ENCODE results near the gene ETV2. TPM values are rescaled to one million over a fixed set of nuclear protein-coding genes. Genes with fewer than 3 reads are reported as not detected.

Gene ETV2
- total and polyA plus RNA-seq, 2 of the 4 experiments (the other 2 are of a cell fraction), result 1.2 TPM; not detected in 1

DNA sequence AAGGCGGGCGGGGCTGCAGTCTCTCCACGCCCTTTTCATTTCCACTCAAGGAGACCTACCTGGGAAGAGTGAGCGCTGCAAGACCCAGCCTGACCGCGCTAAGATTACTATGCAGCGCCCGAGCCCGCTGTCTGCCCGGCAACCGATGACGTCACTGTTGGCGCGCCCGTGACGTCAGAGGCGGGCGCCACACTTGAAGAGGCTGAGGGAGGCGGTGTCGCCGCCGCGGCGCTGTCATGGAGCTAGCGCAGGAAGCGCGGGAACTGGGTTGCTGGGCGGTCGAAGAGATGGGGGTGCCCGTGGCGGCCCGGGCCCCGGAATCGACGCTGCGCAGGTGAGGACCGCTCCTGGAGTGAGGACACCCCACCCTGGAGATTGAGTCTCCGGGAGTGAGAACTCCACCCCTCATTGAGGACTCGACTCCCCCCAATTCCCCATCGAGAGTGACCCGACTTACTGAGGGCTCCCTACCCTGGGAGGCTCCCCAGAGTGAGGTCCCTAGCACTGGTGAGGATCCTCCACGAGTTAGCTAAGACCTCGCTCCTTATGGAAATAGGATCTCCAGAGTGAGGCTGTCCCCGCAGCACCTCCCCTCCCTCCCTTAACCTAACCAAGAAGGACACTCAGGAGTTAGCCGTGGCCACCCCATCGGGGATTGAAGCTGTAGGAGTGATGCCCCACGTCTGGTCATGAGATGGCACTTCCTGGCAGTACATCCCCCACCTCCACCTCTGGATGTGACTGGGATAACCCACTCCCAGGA, 28.8 kb upstream of the ETV2 start, which contains the start of gene HAUS5:
HAUS5 (plus strand) TSS at position 177 of the 763 bp plus-strand sequence; CDS start at position 237, 60 bp downstream.
- no peaks in the 10 kb centered on the region for H3K4me1 ChIP-seq (ENCODE audit: control insufficient read depth, insufficient read depth, low read length)
- peak within 1 kb of the TSS; percentile 79 for H3K4ac ChIP-seq (ENCODE audit: low read depth, low read length)
- H2AFZ ChIP-seq (replicated peaks; ENCODE audit: low read length, poor library complexity), result peak within 1 kb of the TSS; percentile 100
- H3K4me2 ChIP-seq (ENCODE audit: low read depth, low read length), result peak within 1 kb of the TSS; percentile 97
- no peak within 1 kb of the TSS for H3K18ac ChIP-seq (ENCODE audit: low read depth, low read length)
- no peak within 1 kb of the TSS for H2BK5ac ChIP-seq (ENCODE audit: low read depth, low read length, poor library complexity, severe bottlenecking)
- peaks cover 3% of the 10 kb centered on the region; the same call in 1 of the 2 replicates for H3K36me3 ChIP-seq (ENCODE audit: control insufficient read depth, insufficient read depth, low read length)
- no peak within 1 kb of the TSS; the same call in 1 of the 2 replicates for H2BK120ac ChIP-seq (ENCODE audit: low read depth, low read length)
- H4K8ac ChIP-seq (ENCODE audit: low read depth in 2 of 2, low read length in 2 of 2), result peak within 1 kb of the TSS; percentile 48 to 81
- POLR2A ChIA-PET (ENCODE audit: unreplicated experiment), result interaction anchor here (0.5 to 0.6 kb wide), 2 partner anchors 33 to 42 kb away, joined by 3 read pairs; no protein-coding TSS in a partner anchor
- H3K4me3 ChIP-seq (ENCODE audit: insufficient read depth, low read depth, low read length), result peak within 1 kb of the TSS; percentile 78
- peaks cover 0 to 11% of the 10 kb centered on the region in 2 experiments; a peak in 1 of 4 replicates for H3K79me1 ChIP-seq (ENCODE audit: low read depth in 1 of 2, low read length in 2 of 2)
- peak within 1 kb of the TSS; percentile 88 for H3K56ac ChIP-seq (ENCODE audit: extremely low read depth, insufficient read depth, low read length)
- in situ Hi-C loops (cut with MboI; ENCODE audit: low sequenced_read_pairs), result no loop called here
- no peaks in the 10 kb centered on the region for H4K20me1 ChIP-seq (ENCODE audit: insufficient read depth, low read length)
- H3K9me3 ChIP-seq (ENCODE audit: control insufficient read depth, insufficient read depth, low read length), result peaks cover 4% of the 10 kb centered on the region
- peak within 1 kb of the TSS; percentile 54; the same call in 1 of the 2 replicates for H2AK5ac ChIP-seq (ENCODE audit: low read depth, low read length)
- ATAC-seq (ENCODE audit: low read depth) (peak; percentile 100), DNase-seq (peak; percentile 87)
- peak within 1 kb of the TSS; percentile 70 for H4K5ac ChIP-seq (ENCODE audit: low read depth, low read length)
- no peak within 1 kb of the TSS; the same call in 1 of the 2 replicates for H4K91ac ChIP-seq (ENCODE audit: insufficient read depth, low read depth, low read length)
- 0% methylated on average over 8 of the region's 47 CpGs; no CpG with 5 or more reads in 1 of the 2 experiments for WGBS, 2 experiments (ENCODE audit: extremely low coverage in 2 of 2, insufficient read length in 1 of 2)
- peak within 1 kb of the TSS; percentile 87 for H3K14ac ChIP-seq (replicated peaks; ENCODE audit: low read depth, low read length)
- peak within 1 kb of the TSS; percentile 69 for H3K9ac ChIP-seq (ENCODE audit: low read depth, low read length)
- CTCF ChIA-PET, result interaction anchor here (0.8 kb wide), 1 partner anchor 21 kb away, joined by 3 read pairs; no protein-coding TSS in a partner anchor
- H2AK9ac ChIP-seq (replicated peaks; ENCODE audit: low read depth, low read length, poor library complexity), result peak within 1 kb of the TSS; percentile 89
- BruUV-seq (replicated peaks), result no TSS peak
- H3K27ac ChIP-seq (ENCODE audit: insufficient read depth, low read length), result peak within 1 kb of the TSS; percentile 38; the same call in 1 of the 2 replicates
- dilution Hi-C loops (cut with HindIII; ENCODE audit: low sequenced_read_pairs, unreplicated experiment), result no loop called here
- peaks cover 7% of the 10 kb centered on the region; the same call in 1 of the 2 replicates for H3K9me1 ChIP-seq (ENCODE audit: insufficient read depth, low read length)
- intact Hi-C loops (cut with micrococcal nuclease), result no loop called here
- TF ChIP-seq, protein P1, sequence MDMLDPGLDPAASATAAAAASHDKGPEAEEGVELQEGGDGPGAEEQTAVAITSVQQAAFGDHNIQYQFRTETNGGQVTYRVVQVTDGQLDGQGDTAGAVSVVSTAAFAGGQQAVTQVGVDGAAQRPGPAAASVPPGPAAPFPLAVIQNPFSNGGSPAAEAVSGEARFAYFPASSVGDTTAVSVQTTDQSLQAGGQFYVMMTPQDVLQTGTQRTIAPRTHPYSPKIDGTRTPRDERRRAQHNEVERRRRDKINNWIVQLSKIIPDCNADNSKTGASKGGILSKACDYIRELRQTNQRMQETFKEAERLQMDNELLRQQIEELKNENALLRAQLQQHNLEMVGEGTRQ (IDR thresholded peaks at IDR 0.05; ENCODE audit: low read depth, low read length), result 0 out of 2 replicates have a peak, but pooled peaks have one; percentile 23
- TF ChIP-seq NFE2L2 (IDR thresholded peaks at IDR 0.05; ENCODE audit: low read depth, low read length) (no peak), MXI1 (IDR thresholded peaks at IDR 0.05; ENCODE audit: borderline replicate concordance, low read depth, low read length) (peak; percentile 87), CEBPB (IDR thresholded peaks at IDR 0.05; ENCODE audit: low read depth, low read length) (0 out of 2 replicates have a peak, but pooled peaks have one; percentile 26), BHLHE40 (IDR thresholded peaks at IDR 0.05; ENCODE audit: low read depth, low read length) (peak; percentile 74; the same call in 1 of the 2 replicates), RCOR1 (IDR thresholded peaks at IDR 0.05; ENCODE audit: insufficient replicate concordance, low read length) (no peak), MAZ (IDR thresholded peaks at IDR 0.05; ENCODE audit: borderline replicate concordance, low read depth, low read length) (peak; percentile 56; the same call in 1 of the 2 replicates), RFX5 (IDR thresholded peaks at IDR 0.05; ENCODE audit: low read depth, low read length) (peak; percentile 100), FOS (IDR thresholded peaks at IDR 0.05; ENCODE audit: low read depth, low read length) (peak; percentile 80)
- TF ChIP-seq, protein P2, sequence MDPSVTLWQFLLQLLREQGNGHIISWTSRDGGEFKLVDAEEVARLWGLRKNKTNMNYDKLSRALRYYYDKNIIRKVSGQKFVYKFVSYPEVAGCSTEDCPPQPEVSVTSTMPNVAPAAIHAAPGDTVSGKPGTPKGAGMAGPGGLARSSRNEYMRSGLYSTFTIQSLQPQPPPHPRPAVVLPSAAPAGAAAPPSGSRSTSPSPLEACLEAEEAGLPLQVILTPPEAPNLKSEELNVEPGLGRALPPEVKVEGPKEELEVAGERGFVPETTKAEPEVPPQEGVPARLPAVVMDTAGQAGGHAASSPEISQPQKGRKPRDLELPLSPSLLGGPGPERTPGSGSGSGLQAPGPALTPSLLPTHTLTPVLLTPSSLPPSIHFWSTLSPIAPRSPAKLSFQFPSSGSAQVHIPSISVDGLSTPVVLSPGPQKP (IDR thresholded peaks at IDR 0.05; ENCODE audit: borderline replicate concordance, low read depth, low read length), result no peak
- TF ChIP-seq, protein P3, sequence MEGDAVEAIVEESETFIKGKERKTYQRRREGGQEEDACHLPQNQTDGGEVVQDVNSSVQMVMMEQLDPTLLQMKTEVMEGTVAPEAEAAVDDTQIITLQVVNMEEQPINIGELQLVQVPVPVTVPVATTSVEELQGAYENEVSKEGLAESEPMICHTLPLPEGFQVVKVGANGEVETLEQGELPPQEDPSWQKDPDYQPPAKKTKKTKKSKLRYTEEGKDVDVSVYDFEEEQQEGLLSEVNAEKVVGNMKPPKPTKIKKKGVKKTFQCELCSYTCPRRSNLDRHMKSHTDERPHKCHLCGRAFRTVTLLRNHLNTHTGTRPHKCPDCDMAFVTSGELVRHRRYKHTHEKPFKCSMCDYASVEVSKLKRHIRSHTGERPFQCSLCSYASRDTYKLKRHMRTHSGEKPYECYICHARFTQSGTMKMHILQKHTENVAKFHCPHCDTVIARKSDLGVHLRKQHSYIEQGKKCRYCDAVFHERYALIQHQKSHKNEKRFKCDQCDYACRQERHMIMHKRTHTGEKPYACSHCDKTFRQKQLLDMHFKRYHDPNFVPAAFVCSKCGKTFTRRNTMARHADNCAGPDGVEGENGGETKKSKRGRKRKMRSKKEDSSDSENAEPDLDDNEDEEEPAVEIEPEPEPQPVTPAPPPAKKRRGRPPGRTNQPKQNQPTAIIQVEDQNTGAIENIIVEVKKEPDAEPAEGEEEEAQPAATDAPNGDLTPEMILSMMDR (conservative IDR thresholded peaks at IDR 0.05; ENCODE audit: low read depth, low read length), result peak; percentile 23; the same call in 1 of the 2 replicates
- H3K27me3 ChIP-seq (ENCODE audit: control insufficient read depth, insufficient read depth, low read length), result no peaks in the 10 kb centered on the region
- H3K23ac ChIP-seq (ENCODE audit: low read depth, low read length), result peak within 1 kb of the TSS; percentile 90
- no peak within 1 kb of the TSS for H2BK15ac ChIP-seq (ENCODE audit: low read depth, low read length)
- H2BK20ac ChIP-seq (ENCODE audit: low read depth, low read length), result no peak within 1 kb of the TSS
